ENCODE results near the gene MAGI1. TPM values are rescaled to one million over a fixed set of nuclear protein-coding genes. Genes with fewer than 3 reads are reported as not detected.

The MAGI1 gene
- total RNA-seq, 1 experiment from 2014 or later: 58.2 TPM

DNA sequence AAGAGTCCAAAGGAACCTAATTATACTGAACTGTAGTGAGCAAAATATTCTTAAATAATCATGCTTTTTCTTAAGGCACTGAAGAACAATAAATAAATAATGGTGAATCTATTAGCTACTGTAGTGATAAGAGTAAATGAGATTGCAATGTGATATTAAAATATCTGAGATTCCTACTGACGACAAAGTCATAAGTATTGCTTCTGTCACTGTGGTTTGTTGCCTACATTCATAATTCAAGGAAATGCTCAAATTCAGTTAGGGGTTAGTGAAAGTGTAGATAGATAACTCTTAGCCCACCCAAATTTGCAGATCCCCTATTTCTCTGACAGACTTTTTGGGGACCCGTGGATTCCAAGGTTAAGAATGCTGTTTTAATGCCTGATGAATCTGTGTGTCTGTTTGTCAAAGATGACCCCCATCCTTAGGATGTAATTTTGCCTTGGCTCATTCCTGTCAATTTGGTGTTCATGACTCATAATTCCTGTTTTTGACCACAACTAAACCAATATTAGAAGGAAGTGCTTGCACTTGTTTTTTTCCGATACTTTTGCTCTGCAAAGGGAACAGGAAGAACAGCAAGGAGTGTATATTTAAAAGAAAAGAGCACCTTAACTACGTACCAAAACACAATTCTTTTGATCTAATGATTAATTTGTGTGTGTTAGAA lies 86.7 kb downstream of the MAGI1 start:
- Mint-ChIP-seq H3K4me3 (no peak overlapping the region; the same call in 1 of the 2 replicates), H3K4me1 (peaks cover 87% of the 10 kb centered on the region), H3K36me3 (no peaks in the 10 kb centered on the region), H3K27me3 (ENCODE audit: low read depth) (peaks cover 14% of the 10 kb centered on the region), H3K27ac (peak overlapping the region; percentile 99), H3K9me3 (no peaks in the 10 kb centered on the region)
- CTCF ChIA-PET: no interaction called here
- ATAC-seq (no peak), DNase-seq (ENCODE audit: low spot score) (no peak)
- POLR2A ChIA-PET: interaction anchor here (2.2 kb wide), 1 partner anchor 85 kb away, joined by 18 read pairs; no protein-coding TSS in a partner anchor
- TF ChIP-seq SMAD3 (CRISPR knock-in tag; IDR thresholded peaks at IDR 0.05; ENCODE audit: borderline replicate concordance): no peak
- no peak for TF ChIP-seq SP1 (CRISPR knock-in tag; conservative IDR thresholded peaks at IDR 0.05)
- TF ChIP-seq, protein P1, sequence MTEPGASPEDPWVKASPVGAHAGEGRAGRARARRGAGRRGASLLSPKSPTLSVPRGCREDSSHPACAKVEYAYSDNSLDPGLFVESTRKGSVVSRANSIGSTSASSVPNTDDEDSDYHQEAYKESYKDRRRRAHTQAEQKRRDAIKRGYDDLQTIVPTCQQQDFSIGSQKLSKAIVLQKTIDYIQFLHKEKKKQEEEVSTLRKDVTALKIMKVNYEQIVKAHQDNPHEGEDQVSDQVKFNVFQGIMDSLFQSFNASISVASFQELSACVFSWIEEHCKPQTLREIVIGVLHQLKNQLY (CRISPR knock-in tag; IDR thresholded peaks at IDR 0.05): no peak
- TF ChIP-seq, protein P2, sequence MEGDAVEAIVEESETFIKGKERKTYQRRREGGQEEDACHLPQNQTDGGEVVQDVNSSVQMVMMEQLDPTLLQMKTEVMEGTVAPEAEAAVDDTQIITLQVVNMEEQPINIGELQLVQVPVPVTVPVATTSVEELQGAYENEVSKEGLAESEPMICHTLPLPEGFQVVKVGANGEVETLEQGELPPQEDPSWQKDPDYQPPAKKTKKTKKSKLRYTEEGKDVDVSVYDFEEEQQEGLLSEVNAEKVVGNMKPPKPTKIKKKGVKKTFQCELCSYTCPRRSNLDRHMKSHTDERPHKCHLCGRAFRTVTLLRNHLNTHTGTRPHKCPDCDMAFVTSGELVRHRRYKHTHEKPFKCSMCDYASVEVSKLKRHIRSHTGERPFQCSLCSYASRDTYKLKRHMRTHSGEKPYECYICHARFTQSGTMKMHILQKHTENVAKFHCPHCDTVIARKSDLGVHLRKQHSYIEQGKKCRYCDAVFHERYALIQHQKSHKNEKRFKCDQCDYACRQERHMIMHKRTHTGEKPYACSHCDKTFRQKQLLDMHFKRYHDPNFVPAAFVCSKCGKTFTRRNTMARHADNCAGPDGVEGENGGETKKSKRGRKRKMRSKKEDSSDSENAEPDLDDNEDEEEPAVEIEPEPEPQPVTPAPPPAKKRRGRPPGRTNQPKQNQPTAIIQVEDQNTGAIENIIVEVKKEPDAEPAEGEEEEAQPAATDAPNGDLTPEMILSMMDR (IDR thresholded peaks at IDR 0.05): no peak
- no peak for TF ChIP-seq MYBL2 (CRISPR knock-in tag; IDR thresholded peaks at IDR 0.05)
- TF ChIP-seq NR2C2 (CRISPR knock-in tag; IDR thresholded peaks at IDR 0.05): no peak
- no peak for TF ChIP-seq ETV6 (CRISPR knock-in tag; IDR thresholded peaks at IDR 0.05)
- no peak for TF ChIP-seq FOXJ3 (CRISPR knock-in tag; IDR thresholded peaks at IDR 0.05; ENCODE audit: borderline replicate concordance)
- TF ChIP-seq, protein P3, sequence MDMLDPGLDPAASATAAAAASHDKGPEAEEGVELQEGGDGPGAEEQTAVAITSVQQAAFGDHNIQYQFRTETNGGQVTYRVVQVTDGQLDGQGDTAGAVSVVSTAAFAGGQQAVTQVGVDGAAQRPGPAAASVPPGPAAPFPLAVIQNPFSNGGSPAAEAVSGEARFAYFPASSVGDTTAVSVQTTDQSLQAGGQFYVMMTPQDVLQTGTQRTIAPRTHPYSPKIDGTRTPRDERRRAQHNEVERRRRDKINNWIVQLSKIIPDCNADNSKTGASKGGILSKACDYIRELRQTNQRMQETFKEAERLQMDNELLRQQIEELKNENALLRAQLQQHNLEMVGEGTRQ (CRISPR knock-in tag; IDR thresholded peaks at IDR 0.05): no peak
- TF ChIP-seq, protein P4, sequence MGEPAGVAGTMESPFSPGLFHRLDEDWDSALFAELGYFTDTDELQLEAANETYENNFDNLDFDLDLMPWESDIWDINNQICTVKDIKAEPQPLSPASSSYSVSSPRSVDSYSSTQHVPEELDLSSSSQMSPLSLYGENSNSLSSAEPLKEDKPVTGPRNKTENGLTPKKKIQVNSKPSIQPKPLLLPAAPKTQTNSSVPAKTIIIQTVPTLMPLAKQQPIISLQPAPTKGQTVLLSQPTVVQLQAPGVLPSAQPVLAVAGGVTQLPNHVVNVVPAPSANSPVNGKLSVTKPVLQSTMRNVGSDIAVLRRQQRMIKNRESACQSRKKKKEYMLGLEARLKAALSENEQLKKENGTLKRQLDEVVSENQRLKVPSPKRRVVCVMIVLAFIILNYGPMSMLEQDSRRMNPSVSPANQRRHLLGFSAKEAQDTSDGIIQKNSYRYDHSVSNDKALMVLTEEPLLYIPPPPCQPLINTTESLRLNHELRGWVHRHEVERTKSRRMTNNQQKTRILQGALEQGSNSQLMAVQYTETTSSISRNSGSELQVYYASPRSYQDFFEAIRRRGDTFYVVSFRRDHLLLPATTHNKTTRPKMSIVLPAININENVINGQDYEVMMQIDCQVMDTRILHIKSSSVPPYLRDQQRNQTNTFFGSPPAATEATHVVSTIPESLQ (CRISPR knock-in tag; IDR thresholded peaks at IDR 0.05): no peak
- TF ChIP-seq, protein P5, sequence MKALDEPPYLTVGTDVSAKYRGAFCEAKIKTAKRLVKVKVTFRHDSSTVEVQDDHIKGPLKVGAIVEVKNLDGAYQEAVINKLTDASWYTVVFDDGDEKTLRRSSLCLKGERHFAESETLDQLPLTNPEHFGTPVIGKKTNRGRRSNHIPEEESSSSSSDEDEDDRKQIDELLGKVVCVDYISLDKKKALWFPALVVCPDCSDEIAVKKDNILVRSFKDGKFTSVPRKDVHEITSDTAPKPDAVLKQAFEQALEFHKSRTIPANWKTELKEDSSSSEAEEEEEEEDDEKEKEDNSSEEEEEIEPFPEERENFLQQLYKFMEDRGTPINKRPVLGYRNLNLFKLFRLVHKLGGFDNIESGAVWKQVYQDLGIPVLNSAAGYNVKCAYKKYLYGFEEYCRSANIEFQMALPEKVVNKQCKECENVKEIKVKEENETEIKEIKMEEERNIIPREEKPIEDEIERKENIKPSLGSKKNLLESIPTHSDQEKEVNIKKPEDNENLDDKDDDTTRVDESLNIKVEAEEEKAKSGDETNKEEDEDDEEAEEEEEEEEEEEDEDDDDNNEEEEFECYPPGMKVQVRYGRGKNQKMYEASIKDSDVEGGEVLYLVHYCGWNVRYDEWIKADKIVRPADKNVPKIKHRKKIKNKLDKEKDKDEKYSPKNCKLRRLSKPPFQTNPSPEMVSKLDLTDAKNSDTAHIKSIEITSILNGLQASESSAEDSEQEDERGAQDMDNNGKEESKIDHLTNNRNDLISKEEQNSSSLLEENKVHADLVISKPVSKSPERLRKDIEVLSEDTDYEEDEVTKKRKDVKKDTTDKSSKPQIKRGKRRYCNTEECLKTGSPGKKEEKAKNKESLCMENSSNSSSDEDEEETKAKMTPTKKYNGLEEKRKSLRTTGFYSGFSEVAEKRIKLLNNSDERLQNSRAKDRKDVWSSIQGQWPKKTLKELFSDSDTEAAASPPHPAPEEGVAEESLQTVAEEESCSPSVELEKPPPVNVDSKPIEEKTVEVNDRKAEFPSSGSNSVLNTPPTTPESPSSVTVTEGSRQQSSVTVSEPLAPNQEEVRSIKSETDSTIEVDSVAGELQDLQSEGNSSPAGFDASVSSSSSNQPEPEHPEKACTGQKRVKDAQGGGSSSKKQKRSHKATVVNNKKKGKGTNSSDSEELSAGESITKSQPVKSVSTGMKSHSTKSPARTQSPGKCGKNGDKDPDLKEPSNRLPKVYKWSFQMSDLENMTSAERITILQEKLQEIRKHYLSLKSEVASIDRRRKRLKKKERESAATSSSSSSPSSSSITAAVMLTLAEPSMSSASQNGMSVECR (CRISPR knock-in tag; IDR thresholded peaks at IDR 0.05; ENCODE audit: borderline replicate concordance): no peak
- TF ChIP-seq, protein P6, sequence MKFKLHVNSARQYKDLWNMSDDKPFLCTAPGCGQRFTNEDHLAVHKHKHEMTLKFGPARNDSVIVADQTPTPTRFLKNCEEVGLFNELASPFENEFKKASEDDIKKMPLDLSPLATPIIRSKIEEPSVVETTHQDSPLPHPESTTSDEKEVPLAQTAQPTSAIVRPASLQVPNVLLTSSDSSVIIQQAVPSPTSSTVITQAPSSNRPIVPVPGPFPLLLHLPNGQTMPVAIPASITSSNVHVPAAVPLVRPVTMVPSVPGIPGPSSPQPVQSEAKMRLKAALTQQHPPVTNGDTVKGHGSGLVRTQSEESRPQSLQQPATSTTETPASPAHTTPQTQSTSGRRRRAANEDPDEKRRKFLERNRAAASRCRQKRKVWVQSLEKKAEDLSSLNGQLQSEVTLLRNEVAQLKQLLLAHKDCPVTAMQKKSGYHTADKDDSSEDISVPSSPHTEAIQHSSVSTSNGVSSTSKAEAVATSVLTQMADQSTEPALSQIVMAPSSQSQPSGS (CRISPR knock-in tag; IDR thresholded peaks at IDR 0.05; ENCODE audit: borderline replicate concordance, low read depth): no peak
- TF ChIP-seq GABPB1 (CRISPR knock-in tag; IDR thresholded peaks at IDR 0.05): no peak
- no peak for TF ChIP-seq GTF2I (CRISPR knock-in tag; conservative IDR thresholded peaks at IDR 0.05)
- no peak for TF ChIP-seq IRF2 (CRISPR knock-in tag; IDR thresholded peaks at IDR 0.05; ENCODE audit: borderline replicate concordance, low read depth)
- no peak for TF ChIP-seq EMX1 (CRISPR knock-in tag; IDR thresholded peaks at IDR 0.05)
- TF ChIP-seq CBFB (CRISPR knock-in tag; IDR thresholded peaks at IDR 0.05; ENCODE audit: low read depth): no peak
- TF ChIP-seq, protein P7, sequence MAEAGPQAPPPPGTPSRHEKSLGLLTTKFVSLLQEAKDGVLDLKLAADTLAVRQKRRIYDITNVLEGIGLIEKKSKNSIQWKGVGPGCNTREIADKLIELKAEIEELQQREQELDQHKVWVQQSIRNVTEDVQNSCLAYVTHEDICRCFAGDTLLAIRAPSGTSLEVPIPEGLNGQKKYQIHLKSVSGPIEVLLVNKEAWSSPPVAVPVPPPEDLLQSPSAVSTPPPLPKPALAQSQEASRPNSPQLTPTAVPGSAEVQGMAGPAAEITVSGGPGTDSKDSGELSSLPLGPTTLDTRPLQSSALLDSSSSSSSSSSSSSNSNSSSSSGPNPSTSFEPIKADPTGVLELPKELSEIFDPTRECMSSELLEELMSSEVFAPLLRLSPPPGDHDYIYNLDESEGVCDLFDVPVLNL (CRISPR knock-in tag; IDR thresholded peaks at IDR 0.05; ENCODE audit: borderline replicate concordance, low read depth): no peak
- TF ChIP-seq, protein P8, sequence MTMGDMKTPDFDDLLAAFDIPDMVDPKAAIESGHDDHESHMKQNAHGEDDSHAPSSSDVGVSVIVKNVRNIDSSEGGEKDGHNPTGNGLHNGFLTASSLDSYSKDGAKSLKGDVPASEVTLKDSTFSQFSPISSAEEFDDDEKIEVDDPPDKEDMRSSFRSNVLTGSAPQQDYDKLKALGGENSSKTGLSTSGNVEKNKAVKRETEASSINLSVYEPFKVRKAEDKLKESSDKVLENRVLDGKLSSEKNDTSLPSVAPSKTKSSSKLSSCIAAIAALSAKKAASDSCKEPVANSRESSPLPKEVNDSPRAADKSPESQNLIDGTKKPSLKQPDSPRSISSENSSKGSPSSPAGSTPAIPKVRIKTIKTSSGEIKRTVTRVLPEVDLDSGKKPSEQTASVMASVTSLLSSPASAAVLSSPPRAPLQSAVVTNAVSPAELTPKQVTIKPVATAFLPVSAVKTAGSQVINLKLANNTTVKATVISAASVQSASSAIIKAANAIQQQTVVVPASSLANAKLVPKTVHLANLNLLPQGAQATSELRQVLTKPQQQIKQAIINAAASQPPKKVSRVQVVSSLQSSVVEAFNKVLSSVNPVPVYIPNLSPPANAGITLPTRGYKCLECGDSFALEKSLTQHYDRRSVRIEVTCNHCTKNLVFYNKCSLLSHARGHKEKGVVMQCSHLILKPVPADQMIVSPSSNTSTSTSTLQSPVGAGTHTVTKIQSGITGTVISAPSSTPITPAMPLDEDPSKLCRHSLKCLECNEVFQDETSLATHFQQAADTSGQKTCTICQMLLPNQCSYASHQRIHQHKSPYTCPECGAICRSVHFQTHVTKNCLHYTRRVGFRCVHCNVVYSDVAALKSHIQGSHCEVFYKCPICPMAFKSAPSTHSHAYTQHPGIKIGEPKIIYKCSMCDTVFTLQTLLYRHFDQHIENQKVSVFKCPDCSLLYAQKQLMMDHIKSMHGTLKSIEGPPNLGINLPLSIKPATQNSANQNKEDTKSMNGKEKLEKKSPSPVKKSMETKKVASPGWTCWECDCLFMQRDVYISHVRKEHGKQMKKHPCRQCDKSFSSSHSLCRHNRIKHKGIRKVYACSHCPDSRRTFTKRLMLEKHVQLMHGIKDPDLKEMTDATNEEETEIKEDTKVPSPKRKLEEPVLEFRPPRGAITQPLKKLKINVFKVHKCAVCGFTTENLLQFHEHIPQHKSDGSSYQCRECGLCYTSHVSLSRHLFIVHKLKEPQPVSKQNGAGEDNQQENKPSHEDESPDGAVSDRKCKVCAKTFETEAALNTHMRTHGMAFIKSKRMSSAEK (CRISPR knock-in tag; IDR thresholded peaks at IDR 0.05; ENCODE audit: borderline replicate concordance): no peak
- no peak for TF ChIP-seq CREM (CRISPR knock-in tag; IDR thresholded peaks at IDR 0.05)

All from WTC11 (cell line).